ENCODE measurements around the gene ZNF484. TPM values are rescaled to one million over a fixed set of nuclear protein-coding genes. Genes with fewer than 3 reads are reported as not detected.
"Not testable (repeated sequence)": the region's sequence is repeated elsewhere in the genome, so short reads cannot be mapped to it uniquely, and the experiment has no call there.

ZNF484 gene
- polyA plus RNA-seq, 1 experiment: 5.2 TPM

DNA sequence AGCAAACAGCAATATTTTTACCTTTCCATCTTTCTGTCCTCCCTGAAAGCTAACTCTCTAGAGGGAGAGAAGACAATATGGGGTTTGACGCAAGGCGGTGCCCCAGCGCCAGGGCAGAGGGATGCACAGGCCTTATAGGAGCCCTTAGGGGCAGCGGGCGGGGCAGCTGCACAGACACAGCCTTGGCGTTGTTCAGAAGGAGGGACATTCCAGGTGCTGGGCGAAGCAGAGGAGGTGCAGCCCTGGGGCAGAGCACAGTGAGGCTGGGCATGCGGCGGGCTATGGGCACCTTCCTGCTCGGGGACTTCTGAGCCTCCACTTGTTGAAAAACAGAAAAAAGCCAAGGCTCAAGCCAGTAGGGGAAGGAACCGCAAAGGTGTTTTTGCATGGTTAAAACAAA is 79.5 kb downstream of the ZNF484 start:
- ChIA-PET CTCF (interaction anchor here (0.9 to 2.0 kb wide), 2 partner anchors 7 to 33 kb away, joined by 4 to 5 read pairs; no protein-coding TSS in a partner anchor), POLR2A (no interaction called here)
- Histone ChIP-seq H3K9me3 (ENCODE audit: control insufficient read depth, insufficient read depth, low read length) (peaks cover 3% of the 10 kb centered on the region; the same call in 1 of the 2 replicates), H3K4me3 (ENCODE audit: low read depth, low read length) (no peak overlapping the region), H3K27ac (ENCODE audit: low read depth, low read length) (no peak overlapping the region), H3K27me3 (ENCODE audit: control insufficient read depth, insufficient read depth, low read length) (peaks cover 42% of the 10 kb centered on the region)
- DNase-seq (ENCODE audit: low read depth, low spot score): no peak
- TF ChIP-seq, protein P1, sequence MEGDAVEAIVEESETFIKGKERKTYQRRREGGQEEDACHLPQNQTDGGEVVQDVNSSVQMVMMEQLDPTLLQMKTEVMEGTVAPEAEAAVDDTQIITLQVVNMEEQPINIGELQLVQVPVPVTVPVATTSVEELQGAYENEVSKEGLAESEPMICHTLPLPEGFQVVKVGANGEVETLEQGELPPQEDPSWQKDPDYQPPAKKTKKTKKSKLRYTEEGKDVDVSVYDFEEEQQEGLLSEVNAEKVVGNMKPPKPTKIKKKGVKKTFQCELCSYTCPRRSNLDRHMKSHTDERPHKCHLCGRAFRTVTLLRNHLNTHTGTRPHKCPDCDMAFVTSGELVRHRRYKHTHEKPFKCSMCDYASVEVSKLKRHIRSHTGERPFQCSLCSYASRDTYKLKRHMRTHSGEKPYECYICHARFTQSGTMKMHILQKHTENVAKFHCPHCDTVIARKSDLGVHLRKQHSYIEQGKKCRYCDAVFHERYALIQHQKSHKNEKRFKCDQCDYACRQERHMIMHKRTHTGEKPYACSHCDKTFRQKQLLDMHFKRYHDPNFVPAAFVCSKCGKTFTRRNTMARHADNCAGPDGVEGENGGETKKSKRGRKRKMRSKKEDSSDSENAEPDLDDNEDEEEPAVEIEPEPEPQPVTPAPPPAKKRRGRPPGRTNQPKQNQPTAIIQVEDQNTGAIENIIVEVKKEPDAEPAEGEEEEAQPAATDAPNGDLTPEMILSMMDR (IDR thresholded peaks at IDR 0.05; ENCODE audit: low read depth, low read length): no peak

DNA sequence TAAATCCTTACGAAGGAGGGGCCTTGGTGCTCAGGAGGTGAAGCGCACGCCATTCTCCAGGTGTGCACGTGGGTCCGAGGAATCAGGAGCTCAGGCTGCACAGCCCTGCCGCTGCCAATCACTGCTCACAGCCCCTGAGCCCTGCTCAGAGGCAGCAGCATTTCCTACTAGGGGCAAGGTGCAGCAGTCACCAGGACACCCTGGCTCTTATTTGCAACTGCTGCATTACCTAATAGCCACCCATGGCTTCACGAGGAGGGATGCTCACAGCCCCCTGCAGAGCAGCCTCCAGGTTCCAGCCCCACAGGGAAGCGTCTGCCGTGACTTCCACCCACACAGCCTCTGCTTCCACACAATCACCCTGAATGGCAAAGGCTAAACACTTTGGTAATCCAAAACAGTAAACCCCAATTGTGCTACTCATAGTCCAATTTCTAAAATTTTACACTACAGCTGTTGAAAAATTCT is 81.5 kb downstream of the ZNF484 start:
- CTCF ChIA-PET; H3K27ac ChIP-seq (ENCODE audit: low read depth, low read length); H3K9me3 ChIP-seq (ENCODE audit: control insufficient read depth, insufficient read depth, low read length); POLR2A ChIA-PET; DNase-seq (ENCODE audit: low read depth, low spot score); H3K4me3 ChIP-seq (ENCODE audit: low read depth, low read length): not testable (repeated sequence)
- H3K27me3 ChIP-seq (ENCODE audit: control insufficient read depth, insufficient read depth, low read length): peaks cover 43% of the 10 kb centered on the region

DNA sequence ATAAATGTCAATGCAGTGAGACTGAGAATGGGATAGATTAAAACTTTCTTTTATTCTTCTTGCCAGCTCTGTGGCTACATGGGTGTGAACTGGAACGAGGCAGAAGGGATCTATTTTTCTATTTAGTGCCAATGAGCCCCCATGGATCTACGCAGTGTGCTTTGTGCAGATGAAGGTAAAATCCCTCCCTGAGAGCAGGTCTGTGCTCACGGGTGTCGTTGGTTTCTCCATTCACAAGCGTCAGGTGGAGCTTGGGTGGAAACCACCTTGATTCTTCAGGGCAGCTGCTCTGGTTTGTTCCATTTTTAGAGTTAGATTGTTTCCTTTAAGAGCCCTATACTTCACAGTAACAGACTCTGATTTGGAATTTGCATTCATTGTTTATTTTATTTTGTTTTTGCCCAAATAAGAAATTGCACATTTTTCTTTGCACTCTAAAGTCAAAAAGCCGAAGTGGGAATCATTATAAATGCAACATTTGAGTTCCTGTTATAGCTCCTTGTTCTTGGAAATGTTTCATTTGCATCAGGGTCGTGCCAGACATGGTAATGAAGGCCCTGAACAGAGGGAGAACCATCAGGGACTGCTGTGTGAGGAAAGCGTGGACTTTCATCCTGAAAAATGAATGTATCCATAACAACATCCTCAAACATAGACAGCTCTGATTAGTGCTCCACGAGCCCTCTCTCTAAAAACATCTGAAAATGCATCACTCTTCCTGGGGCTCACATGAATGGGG is 82.1 kb downstream of the ZNF484 start:
- Histone ChIP-seq H3K27me3 (ENCODE audit: control insufficient read depth, insufficient read depth, low read length) (peaks cover 46% of the 10 kb centered on the region), H3K27ac (ENCODE audit: low read depth, low read length) (no peak overlapping the region), H3K4me3 (ENCODE audit: low read depth, low read length) (no peak overlapping the region), H3K9me3 (ENCODE audit: control insufficient read depth, insufficient read depth, low read length) (peaks cover 3% of the 10 kb centered on the region; the same call in 1 of the 2 replicates)
- no peak for DNase-seq (ENCODE audit: low read depth, low spot score)
- ChIA-PET CTCF (no interaction called here), POLR2A (no interaction called here)
- TF ChIP-seq, protein P1 (IDR thresholded peaks at IDR 0.05; ENCODE audit: low read depth, low read length): no peak

Small RNA genes lying within 50 kb of the gene (small RNA-seq; reads per million reads assigned to genes)
- not detected for gene RNU6-714P (ENCODE audit: insufficient read length, low read depth)

Other genes starting within 250 kb of the ZNF484 start
- gene IPPK, start 207.9 kb downstream of the ZNF484 start, polyA plus RNA-seq (2011; rRNA removed): 15.1 and 17.6 TPM in 2 replicates
- gene BICD2, start 113.2 kb downstream of the ZNF484 start, polyA plus RNA-seq (2011; rRNA removed): 11.2 and 13.4 TPM in 2 replicates
- not detected in 2 replicates for gene FGD3, start 69.5 kb upstream of the ZNF484 start, polyA plus RNA-seq (2011; rRNA removed)
- 1.4 and 1.8 TPM in 2 replicates for gene SUSD3, start 180.7 kb upstream of the ZNF484 start, polyA plus RNA-seq (2011; rRNA removed)
- gene CARD19, start 218.2 kb upstream of the ZNF484 start, polyA plus RNA-seq (2011; rRNA removed): 25.2 and 42.6 TPM in 2 replicates

Measured in AG04450 (cell line).